GM19468 (cell line): ENCODE data around the gene COX19.

Source experiments
- ATAC-seq: cut with Tn5 transposase; IDR thresholded peaks from one replicate; pipeline ENCODE4 v1.9.1; 2021; ENCODE audit warnings: mild to moderate bottlenecking, moderate library complexity, moderate number of reproducible peaks; ENCODE audit not compliant: unreplicated experiment; ENCODE audit errors: extremely low read depth

The COX19 gene, protein sequence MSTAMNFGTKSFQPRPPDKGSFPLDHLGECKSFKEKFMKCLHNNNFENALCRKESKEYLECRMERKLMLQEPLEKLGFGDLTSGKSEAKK

DNA sequence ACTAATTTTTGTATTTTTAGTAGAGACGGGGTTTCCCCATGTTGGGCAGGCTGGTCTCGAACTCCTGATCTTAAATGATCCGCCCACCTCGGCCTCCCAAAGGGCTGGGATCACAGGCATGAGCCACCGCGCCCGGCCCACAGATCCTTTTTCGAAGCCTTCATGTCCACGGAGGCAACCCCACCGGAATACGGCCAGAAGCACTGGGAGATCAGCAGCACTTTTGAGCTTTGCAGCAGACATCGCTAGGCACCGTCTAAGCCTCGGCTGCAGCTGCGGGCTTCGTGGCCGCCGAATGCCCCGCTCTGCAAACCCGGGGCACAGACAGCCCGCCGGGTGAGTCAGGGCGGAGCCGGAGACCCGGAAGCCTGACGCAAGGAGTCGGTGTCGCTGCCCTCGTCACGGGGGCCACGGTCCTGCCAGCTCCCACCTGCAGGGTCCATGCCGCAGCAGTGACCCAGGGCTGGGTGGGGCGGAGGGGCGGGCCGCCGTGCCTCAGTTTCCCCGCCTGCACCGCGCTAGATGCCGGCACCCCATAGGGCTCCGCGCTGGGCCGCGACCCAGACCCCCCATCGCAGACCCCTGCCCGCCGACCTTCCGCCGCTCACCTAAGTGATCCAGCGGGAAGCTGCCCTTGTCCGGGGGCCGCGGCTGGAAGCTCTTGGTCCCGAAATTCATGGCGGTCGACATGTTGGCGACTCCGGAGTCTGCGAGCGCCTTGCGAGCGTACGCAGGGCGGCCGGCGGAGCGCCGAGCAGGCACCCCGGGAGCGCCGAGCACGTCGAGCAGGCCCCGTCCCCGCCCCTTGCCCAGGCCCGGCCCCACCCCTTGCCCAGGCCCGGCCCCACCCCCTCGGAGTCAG lies at the start of gene COX19:
Gene COX19, minus strand, starts transcription at position 730 of the 862 bp plus-strand sequence. Its CDS starts 40 bp downstream, at position 690.
- ATAC-seq, result no peak

DNA sequence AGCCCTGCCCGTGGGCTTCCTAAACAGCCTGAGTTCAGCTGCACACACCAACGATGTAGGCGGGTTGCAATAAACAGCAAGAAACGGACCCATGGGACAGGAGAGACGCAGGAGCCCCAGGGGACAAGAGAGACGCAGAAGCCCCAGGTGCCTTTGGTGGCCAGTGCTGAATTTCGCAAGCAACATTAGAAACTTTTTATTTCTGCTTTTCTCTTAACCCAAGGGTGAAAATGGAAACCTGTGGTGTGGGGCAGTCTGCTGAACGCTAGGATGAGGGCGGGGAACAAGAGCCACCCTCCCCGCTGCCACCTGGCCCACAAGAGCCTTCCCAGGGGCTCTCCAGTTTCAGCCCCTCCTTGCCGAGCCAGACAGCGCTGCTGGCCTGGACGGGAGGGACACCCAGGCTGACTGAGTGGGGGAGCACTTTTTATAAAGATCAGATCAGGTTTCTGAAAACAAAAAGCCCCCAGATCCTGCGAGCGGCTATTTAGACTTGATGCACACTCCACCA lies 49.0 kb upstream of the COX19 start:
- ATAC-seq, result peak; percentile 35

DNA sequence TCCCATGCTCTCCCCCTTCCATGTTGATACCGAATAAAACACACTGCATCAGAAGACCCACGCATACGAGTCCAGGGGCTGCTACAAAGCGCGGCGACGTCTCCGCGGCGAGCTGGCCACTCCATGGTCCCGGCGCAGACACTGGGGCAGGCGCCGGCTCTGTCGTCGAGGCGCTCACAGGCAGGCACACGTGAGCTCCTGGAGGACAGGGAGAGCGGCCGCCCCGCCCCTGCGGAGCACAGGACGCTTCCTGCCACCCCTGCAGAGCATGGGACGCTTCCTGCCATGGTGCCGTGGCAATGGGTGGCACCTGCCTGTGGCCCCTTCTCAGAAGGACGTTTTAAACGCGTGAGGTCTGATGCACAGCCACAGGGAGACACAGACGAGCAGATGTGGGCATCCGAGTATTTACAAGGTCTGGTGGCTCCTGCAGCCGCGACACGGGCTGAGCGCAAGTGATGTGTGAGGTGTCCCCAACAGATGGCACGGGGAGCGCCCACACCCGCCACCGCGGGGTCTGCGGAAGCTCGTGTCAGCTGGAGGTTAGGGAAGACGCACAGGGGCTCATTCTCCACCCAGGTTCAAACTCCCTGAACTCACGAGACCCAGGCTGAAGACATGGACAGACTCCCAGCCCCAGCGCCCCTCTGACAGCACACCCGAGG lies 47.6 kb upstream of the COX19 start:
- ATAC-seq, result no peak

DNA sequence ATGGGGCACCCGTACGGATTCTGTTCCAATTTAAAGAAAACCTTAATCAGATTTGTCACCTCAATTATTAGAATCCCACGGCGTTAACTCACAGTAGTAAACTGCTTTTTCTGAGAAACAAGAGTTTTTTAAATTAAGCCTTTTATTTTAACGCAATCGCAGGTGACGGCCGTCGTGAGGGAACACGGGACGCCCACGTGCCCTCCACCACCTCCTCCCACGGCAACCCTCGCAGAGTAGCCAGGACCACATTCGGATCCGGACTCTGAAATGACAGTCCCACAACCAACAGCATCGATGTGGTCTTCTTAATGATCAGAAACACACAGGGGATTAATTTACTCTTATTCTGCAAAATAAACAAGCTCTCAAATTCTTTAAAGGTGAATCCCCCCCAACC lies 47.0 kb upstream of the COX19 start:
- no peak for ATAC-seq

DNA sequence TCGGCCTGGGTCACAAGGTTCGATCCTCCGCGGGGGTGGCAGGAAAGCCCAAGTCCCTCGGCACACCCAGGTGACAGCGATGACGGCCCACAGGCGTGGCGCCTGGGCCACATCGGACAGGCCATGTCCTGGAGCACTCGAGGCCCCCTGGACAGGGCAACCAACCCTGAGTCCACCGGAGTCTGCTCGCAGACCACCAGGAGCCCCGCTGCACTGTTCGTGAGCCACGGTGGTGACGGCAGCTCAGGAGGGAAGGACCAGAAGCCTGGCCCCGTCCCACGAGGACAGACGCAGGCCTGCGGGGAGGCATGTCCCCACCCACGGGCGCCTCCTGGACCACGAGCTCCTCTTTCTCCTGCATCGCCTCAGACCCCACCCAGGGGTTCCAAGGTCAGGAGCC lies 46.6 kb upstream of the COX19 start:
- no peak for ATAC-seq

DNA sequence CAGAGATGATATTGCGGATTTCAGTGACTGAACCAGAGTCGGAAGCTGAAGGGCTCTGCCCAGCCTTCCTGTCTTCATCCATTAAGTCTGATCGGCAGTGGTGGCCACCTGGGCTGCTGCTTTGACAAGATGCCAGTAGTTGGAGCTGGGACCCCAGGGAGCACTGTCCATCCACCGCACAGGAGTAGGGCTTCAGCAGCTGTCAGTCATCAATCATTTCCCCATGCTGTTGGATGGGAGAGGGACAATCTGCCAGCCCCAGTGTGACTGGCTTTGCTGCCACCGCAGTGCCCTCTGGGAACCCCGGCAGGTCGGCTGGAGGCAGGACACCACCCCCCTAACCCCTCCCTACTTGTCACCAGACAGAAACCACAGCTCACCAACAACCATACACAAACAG lies 46.0 kb upstream of the COX19 start:
- ATAC-seq, result no peak

DNA sequence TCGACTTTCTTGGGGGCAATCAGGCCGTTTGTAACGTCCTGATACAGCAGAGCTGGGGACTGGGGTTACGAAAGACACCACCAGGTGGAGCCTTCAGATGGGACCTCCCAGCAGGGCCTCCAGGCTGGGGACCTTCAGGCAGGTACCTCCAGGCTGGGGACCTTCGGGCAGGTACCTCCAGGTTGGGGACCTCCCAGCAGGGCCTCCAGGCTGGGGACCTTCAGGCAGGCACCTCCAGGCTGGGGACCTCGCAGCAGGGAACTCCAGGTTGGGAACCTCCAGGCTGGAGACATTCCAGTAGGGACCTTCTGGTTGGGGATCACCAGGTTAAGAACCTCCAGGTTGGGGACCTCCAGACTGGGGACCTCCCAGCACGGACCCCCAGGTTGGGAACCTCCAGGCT lies 45.5 kb upstream of the COX19 start:
- no peak for ATAC-seq

DNA sequence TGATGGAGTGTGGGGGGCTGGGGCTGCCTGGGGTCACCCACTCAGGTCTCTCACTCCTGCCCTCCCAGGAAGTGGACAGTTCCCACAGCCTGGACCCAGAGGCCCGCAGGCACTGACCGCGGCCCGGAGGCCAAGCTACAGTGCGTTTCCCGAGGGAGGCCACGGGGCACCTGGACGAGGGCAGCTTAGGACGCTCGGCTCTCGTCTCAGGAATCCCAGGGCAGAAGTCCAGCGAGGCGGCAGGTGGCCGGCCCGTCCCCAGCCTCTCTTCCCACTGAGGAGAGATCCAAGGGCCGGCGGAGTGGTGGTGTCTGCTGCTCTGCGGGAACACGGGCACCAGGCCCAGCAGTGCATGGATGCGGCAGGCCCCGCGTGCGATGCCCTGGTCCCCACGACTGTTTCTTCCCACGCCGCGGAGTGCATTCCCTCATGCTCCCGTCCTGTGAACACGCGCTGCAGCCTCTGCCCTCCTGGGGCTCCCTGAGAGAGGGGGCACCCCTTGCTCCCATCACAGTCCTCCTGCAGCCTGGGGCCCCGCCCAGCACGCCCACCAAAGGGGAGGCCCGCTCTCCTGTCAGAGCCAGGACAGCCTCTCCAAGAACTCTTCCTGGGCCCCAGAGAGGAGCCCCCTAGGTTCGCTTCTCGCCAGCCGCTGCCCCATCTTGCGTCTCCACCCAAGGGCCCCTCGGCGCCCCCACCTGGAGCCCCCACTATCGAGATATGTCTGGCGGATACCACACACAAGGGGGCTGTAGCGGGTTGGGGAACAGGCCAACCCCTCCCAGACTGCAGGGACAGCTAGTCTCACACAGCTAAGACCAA lies 44.7 kb upstream of the COX19 start:
- ATAC-seq, result no peak

DNA sequence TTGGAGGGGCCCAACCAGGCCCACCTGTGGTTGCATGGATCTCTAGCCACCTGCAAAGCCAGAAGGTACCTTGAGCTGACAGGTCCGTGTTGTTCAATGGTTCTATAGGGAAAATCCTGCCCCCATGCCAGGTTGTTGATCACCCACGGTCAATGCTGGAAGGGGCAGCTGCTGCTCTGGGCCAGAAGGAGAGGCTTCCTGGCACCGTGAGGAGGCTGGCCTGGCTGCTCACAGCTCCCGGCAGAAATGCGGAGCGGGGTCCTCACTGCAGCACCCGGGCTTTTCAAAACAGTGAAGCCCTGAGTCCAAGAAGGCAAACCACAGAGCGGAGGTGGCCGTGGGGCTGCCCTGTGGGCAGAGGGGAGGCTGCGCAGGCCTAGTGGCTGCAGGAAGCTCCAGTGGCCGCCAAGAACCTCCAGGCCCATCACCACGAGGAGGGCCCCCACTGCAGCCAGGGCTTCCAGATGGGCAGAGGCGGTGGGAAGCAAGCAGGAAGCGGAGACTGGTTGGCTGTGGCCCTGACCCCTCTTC lies 44.0 kb upstream of the COX19 start:
- ATAC-seq, result no peak

DNA sequence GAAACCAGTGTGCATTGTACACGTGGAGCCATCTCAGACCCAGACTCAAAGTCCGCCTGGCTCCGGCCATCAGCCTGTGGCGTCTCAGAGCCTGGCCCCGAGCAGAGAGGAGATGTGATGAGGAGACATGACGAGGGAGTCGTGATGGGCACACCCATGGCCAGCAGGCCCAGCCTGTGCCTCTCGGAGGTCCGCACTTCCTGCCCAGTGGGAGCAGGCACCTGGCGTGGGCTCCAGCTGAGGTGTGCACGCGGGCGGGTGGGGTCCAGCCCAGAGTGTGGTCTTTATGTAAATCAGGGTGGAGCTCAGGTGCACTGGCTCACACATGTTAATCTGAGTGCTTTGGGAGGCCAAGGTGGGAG lies 43.0 kb upstream of the COX19 start:
- no peak for ATAC-seq

DNA sequence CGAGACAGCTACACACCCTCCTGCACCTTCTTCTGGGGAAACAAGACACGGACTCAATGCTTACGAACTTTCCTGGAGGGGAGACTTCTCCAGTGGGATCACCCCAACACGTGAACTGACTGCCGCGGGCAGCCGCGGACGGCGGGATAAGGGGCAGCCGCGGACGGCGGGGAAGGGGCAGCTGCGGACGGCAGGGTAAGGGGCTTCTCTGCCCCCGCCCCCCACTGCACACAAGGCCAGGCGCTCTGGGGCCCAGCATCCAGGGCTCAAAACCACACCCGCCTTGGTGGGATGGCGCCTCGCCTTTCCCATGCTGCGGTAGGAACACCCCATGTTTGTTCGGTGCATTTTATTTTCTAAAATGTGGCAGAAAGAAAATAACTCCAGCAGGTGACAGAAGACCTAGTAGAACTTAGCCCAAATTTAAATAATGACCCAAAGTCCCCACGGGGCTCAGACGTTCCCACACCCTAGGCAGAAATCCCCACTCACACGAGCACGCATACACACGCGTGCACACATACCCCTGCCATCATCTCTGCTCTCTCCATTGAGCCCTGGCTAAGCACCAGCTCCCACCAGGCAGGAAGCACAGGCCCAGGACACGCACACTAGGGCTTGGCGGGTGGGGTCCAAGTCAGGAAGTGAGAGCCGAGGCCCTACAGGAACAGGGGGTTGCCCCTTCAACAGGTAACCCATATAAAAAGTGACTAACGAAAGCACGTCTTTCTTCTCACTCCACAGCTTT lies 42.4 kb upstream of the COX19 start:
- no peak for ATAC-seq

DNA sequence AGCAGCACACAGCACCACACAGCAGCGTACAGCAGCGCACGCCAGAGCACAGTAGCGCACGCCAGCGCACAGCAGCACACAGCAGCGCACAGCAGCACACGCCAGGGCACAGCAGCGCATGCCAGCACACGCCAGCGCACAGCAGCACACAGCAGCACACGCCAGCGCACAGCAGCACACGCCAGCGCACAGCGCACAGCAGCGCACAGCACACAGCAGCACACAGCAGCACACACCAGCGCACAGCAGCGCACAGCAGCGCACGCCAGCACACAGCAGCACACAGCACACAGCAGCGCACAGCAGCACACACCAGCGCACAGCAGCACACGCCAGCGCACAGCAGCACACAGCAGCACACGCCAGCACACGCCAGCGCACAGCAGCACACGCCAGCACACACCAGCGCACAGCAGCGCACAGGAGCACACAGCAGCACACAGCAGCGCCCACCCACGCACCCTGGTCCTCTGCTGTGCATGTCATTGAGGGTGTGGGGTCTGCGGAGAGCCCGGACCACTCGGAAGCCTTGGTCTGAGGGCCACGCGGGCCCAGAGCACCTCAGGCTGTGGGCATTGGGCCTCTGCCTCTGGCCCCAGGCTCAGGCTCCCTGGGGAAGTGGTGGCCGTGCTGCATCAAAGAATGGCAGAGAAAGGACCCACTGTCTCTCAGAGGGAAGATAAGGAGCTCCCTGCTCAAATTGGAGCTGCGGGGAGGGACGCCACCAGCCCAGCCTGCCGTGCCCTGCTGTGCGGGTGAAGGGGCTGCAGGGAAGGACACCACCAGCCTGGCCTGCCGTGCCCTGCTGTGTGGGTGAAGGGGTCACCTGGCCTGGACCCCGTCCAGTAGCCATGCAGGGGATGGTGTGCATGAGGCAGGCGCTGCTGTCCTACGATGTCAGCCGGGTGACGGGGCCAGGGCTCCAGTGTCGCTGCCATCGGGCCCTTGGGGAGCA lies 41.5 kb upstream of the COX19 start:
- no peak for ATAC-seq

DNA sequence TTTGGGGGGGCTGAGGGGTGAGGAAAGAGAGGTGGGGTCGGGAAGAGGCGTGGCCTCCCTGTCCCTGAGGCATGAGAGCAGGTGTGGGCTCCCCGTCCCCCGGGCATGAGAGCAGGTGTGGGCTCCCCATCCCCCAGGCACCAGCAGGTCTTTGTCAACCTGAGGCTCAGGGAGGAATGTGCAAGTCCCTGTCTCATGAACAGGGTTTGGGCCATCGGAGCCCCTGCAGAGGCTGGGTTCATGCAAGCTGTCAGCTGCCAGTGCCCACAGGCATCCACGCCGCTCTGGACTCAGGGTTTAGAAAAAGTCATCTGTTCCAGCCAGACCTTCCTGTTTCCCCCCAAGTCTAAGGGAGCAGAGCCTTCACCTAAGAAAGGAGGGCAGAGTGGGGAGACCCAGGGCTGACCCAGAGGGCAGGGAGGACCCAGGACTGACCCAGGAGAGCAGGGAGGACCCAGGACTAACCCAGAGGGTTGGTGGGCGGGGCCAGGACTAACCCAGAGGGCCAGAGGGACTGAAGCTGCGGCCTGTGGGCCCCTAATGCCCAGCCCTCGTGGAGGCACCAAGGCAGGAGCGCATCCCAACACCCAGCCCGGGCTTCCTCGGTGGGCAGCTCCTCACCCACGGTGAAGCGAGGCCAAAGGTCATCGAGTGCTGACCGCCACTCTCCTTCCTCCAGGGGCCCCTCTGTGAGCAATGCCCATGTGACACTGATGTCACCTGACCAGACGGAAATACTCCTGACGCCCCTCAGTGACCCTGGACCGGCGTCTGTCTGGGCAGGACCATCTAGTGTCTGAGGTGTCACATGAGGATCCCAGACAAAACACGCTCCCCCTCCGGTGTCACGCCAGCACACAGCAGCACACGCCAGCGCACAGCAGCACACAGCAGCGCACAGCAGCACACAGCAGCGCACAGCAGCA lies 40.1 kb upstream of the COX19 start:
- no peak for ATAC-seq

DNA sequence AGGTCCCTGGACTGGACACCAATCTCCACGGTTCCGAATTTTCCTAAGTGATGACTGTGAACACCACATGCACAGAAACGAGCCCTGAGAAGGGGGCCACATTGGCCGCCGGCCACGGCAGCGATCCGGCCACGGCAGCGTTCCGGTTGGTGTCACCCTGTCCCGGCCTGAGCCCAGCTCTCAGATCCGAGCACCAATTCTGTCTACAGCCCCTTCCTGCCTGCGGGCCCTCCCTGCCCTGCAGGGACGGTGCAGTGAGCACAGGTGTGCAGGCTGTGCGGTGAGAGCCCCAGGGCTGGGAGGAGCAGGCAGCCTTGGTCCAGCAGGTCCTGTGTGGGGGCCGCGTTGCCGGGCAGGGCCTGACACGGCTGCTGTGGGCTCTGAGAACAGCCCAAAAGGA lies 39.3 kb upstream of the COX19 start:
- no peak for ATAC-seq

DNA sequence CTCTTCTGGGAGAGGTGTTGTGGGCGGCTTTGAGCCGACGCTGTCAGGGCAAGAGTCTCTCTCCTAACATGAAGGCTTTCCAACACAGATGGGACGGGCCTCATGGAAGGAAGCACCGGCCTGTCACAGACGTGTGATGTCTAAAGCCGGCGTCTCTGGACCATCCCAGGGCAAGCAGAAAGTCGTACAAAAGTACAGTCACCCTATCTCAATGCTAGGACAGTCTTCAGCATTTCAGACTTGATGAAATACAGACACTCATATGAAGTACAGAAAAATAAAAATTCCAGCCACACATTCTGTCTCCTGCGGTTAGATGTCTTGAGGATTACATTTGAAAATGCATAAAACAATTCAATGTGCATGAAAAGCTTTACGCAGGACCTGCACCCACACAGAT lies 38.2 kb upstream of the COX19 start:
- no peak for ATAC-seq

DNA sequence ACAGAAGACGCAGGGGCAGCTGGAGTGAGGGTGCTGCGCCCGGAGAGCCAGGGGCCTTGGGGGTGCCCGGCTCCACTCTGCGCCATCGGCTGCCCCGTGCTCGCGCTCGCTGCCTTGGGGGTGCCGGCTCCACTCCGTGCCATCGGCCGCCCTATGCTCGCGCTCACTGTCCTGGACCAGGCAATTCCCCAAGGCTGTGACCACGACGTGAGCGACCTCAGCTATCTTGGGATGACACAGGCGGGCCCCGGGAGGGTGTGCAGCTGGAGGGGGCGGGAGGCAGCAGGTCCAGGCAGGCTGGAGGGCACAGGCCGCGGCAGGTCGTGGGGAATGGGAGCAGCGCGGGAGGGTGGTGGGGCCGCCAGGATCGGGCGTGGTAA lies 37.4 kb upstream of the COX19 start:
- ATAC-seq, result no peak

DNA sequence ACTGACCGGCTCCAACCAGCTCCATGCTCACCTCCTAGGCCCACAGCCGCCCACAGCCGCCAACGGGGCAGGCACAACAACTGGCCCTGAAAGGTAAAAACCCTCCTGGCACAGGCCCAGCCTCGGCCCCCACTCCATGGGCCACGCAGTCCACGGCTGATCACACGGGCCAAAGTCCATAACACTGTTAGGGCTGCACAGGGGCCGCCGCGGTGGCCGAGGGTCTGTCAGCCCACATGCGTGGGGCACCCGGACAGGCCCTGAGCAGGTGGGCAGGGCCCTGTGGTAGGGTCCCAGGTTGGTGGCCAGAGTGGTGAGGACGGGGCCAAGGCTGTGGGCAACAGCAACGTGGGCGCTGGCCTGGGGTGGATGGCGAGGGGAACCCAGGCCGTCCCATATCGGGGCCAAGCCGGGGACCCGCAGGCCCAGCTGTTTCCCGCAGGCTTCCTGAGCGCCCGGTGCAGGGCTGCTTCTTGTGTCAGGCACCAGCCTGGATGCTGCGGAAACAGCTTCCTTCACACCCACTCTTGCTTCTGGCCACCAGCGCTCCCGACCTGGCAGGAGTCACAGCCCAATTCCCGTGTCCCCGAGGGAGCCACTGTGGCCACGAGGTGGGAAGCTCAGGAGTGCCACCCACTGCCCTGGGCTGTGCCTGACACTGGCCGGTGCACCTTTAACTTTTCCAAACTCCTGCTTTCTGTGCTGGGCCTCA lies 36.8 kb upstream of the COX19 start:
- no peak for ATAC-seq
